Stomach (tissue), 9 donors: ENCODE data around the gene MTERF1. TPM values are rescaled to one million over a fixed set of nuclear protein-coding genes. Genes with fewer than 3 reads are reported as not detected.

Experiments used
- DNase-seq, 2 donors: peaks; one replicate each; pipeline versions ENCODE4 v3.0.0 to v3.0.0-alpha.2; 2013 to 2019
- H3K27ac ChIP-seq, 5 donors: fragments of 200-600 bp in 4 of 5; sonication (generic) in 4 of 5; one replicate each; pipeline ENCODE4 v1.5.1; 2013 to 2019; ENCODE audit warnings: mild to moderate bottlenecking in 1 of 5, moderate library complexity in 1 of 5
- H3K27me3 ChIP-seq, 3 donors: fragments of 200-600 bp; sonication (generic); one replicate each; pipeline ENCODE4 v1.5.1; 2017 to 2019; ENCODE audit warnings: mixed run types in 1 of 3
- H3K36me3 ChIP-seq, 4 donors: fragments of 200-600 bp; sonication (generic); 1 replicate in 3 of 4; 2 replicates in 1 of 4; pipeline ENCODE4 v1.5.1; 2016 to 2019
- H3K4me1 ChIP-seq, 4 donors: fragments of 200-600 bp; sonication (generic); one replicate each; pipeline ENCODE4 v1.5.1; 2016 to 2019
- H3K4me3 ChIP-seq, 4 donors: fragments of 200-600 bp; sonication (generic) in 3 of 4; one replicate each; pipeline ENCODE4 v1.5.1; 2016 to 2019; ENCODE audit warnings: mild to moderate bottlenecking in 1 of 4
- H3K9me3 ChIP-seq, 4 donors: fragments of 200-600 bp; sonication (generic); one replicate each; pipeline ENCODE4 v1.5.1; 2016 to 2019
- EP300 ChIP-seq: sonication (generic); formaldehyde crosslinking; IDR thresholded peaks from one replicate; pipeline ENCODE4 v1.6.1; 2017; ENCODE audit warnings: antibody characterized with exemption
- POLR2A ChIP-seq, 4 donors: fragments of 450-650 bp; IDR thresholded peaks; one replicate each; pipeline ENCODE4 v1.6.1; 2016; ENCODE audit warnings: antibody characterized with exemption in 4 of 4, control low read depth in 2 of 4, mild to moderate bottlenecking in 1 of 4, moderate library complexity in 1 of 4
- POLR2AphosphoS5 ChIP-seq, 3 donors: sonication (generic); formaldehyde crosslinking; IDR thresholded peaks; one replicate each; pipeline ENCODE4 v1.6.1; 2016; ENCODE audit warnings: antibody characterized with exemption in 3 of 3
- WGBS, 5 donors: extraction: QIAGEN DNeasy Blood & Tissue Kit in 3 of 5; methylation state at CpG; one replicate each; pipeline versions ENCODE4 v1.1.5 to v1.1.7; 2013 to 2018; 5-methylcytosine and 5-hydroxymethylcytosine counted together
- intact Hi-C: fragments of 100-400 bp; cut with DNase I; formaldehyde crosslinking; loops from one replicate; pipeline ENCODE4 v1.15.1; 2023; ENCODE audit warnings: low total_unique reads
- polyA plus RNA-seq, 3 donors: library from polyadenylated mRNA; stranded (reverse); fragments of 200-250 nt; gene quantifications; one replicate each; pipeline ENCODE4 v1.2.3, GENCODE V29; 2013
- total RNA-seq, 5 donors: library from RNA; depleted of rRNA; stranded (reverse); fragments of >200 nt; gene quantifications; one replicate each; pipeline versions ENCODE4 v1.1.0 to v1.2.3, GENCODE V29; 2014 to 2016
- TF ChIP-seq, protein P1 (sequence below), 7 experiments: fragments of 450-650 bp in 4 of 7; fragments of 200-600 bp in 3 of 7; sonication (generic) in 3 of 7; IDR thresholded peaks; one replicate each; pipeline ENCODE4 v1.5.1; 2016 to 2019; ENCODE audit warnings: antibody characterized with exemption in 7 of 7, control low read depth in 2 of 7, mild to moderate bottlenecking in 1 of 7
- donor health status: healthy with polysubstance abuse.
- donor health status: Bipolar disorder and iron deficiency.
- donor health status: healthy.

Gene MTERF1
- total and polyA plus RNA-seq, 8 donors, result 1.2 to 19.0 (median 7.8) TPM

DNA sequence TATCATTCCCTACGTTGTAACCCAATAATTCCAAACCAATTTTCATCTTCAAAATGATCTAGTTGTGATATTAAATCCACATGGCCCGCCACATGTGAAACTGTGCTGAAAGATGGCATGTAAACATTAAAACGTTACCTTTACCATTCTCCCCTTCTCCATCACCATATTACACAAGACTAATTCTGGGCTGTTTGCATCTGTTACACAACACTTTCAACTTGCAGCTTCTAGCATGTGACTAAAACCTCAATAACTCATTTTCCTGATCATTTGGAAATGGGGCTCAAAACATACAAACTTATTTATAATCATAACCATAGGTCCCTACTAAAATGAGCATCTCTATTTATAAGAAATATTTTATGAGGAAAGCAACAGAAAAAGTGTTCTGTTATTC, 4.7 kb downstream of the MTERF1 start:
- Histone ChIP-seq H3K4me1 (peaks cover 8 to 36% (median 25%) of the 10 kb centered on the region in 4 donors), H3K36me3 (peaks cover 0 to 29% (median 21%) of the 10 kb centered on the region in 4 donors), H3K27me3 (no peaks in the 10 kb centered on the region), H3K4me3 (no peak overlapping the region), H3K9me3 (no peaks in the 10 kb centered on the region), H3K27ac (no peak overlapping the region)
- DNase-seq, result no peak
- TF ChIP-seq POLR2AphosphoS5 (IDR thresholded peaks at IDR 0.05) (no peak), EP300 (no peak), POLR2A (IDR thresholded peaks at IDR 0.05) (no peak)
- TF ChIP-seq, protein P1, sequence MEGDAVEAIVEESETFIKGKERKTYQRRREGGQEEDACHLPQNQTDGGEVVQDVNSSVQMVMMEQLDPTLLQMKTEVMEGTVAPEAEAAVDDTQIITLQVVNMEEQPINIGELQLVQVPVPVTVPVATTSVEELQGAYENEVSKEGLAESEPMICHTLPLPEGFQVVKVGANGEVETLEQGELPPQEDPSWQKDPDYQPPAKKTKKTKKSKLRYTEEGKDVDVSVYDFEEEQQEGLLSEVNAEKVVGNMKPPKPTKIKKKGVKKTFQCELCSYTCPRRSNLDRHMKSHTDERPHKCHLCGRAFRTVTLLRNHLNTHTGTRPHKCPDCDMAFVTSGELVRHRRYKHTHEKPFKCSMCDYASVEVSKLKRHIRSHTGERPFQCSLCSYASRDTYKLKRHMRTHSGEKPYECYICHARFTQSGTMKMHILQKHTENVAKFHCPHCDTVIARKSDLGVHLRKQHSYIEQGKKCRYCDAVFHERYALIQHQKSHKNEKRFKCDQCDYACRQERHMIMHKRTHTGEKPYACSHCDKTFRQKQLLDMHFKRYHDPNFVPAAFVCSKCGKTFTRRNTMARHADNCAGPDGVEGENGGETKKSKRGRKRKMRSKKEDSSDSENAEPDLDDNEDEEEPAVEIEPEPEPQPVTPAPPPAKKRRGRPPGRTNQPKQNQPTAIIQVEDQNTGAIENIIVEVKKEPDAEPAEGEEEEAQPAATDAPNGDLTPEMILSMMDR (IDR thresholded peaks at IDR 0.05), result no peak
- 78 to 92% (median 88%) methylated on average over 3 of the region's 3 CpGs for WGBS, 5 donors
- intact Hi-C loops, result no loop called here

DNA sequence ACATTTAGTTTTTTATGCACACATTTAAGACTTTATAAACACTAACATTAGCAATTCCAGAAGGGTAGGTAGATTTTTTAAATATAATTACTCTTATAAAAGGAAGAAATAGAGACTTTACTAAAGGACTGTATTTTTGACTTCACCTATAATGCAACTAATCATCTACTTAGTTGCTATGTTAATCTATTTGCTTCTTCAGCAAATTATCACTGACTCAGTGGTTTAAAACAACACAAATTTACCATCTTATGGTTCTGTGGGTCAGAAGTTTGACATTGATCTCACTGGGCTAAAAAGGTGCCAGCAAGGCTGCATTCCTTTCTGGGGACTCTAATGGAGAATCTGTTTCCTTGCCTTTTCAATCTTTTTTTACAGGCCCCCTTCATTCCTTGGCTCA, 7.6 kb downstream of the MTERF1 start:
- no peak for TF ChIP-seq POLR2A (IDR thresholded peaks at IDR 0.05)
- TF ChIP-seq, protein P1 (IDR thresholded peaks at IDR 0.05), result no peak
- no peak for TF ChIP-seq POLR2AphosphoS5 (IDR thresholded peaks at IDR 0.05)
- no peak for TF ChIP-seq EP300
- peaks cover 0 to 29% (median 21%) of the 10 kb centered on the region in 4 donors for H3K36me3 ChIP-seq
- H3K27me3 ChIP-seq, result no peaks in the 10 kb centered on the region
- peaks cover 0 to 15% (median 4%) of the 10 kb centered on the region in 4 donors for H3K4me1 ChIP-seq
- H3K4me3 ChIP-seq, result no peak overlapping the region
- intact Hi-C loops, result no loop called here
- no peaks in the 10 kb centered on the region for H3K9me3 ChIP-seq
- H3K27ac ChIP-seq, result no peak overlapping the region
- DNase-seq, result no peak

DNA sequence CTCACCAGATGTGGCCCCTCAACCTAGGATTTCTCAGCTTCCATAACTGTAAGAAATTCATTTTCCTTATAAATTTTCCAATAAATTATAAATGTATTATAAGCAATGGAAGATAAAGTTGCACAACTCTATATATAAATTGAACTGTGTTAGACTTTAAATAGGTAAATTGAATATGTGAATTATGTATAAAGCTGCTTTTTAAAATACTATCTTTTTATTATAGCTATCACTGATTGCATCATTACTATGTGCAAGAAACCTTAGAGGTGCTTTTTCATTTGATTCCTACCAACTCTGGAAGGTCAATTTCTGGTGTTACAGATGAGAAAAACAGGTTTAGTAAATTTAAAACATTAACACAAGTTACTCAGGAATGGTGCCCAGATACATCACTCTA, 8.4 kb downstream of the MTERF1 start:
- Histone ChIP-seq H3K4me1 (peaks cover 0 to 8% (median 2%) of the 10 kb centered on the region in 4 donors), H3K36me3 (peaks cover 0 to 29% (median 21%) of the 10 kb centered on the region in 4 donors), H3K27me3 (no peaks in the 10 kb centered on the region), H3K4me3 (no peak overlapping the region), H3K27ac (no peak overlapping the region), H3K9me3 (no peaks in the 10 kb centered on the region)
- no peak for DNase-seq
- TF ChIP-seq EP300 (no peak), POLR2AphosphoS5 (IDR thresholded peaks at IDR 0.05) (no peak), POLR2A (IDR thresholded peaks at IDR 0.05) (no peak)
- TF ChIP-seq, protein P1 (IDR thresholded peaks at IDR 0.05), result no peak
- intact Hi-C loops, result no loop called here

DNA sequence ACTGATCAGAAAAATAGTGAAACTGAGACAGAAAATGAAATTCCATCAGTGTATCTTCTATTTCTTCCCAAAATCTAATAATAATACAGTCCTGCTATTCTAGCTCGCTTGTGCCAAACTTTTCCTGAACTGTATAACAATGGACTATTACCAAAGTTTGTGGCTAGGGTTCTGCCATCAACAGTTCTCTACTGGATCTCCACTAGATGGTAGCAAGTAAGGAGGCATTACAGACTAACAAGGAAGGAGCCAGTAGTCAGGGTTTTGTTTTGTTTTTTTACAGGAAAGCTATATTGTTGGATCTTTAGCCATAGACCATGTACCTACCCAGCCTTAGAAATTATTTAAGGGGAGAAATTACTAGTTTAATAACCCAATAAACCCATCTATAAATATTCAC, 10.8 kb downstream of the MTERF1 start:
- WGBS, 5 donors, result 56 to 81% (median 72%) methylated on average over 1 of the region's 1 CpG
- H3K4me1 ChIP-seq, result peaks cover 0 to 6% (median 0%) of the 10 kb centered on the region in 4 donors
- TF ChIP-seq POLR2AphosphoS5 (IDR thresholded peaks at IDR 0.05), result no peak
- no peak for TF ChIP-seq EP300
- no peak for TF ChIP-seq POLR2A (IDR thresholded peaks at IDR 0.05)
- TF ChIP-seq, protein P1 (IDR thresholded peaks at IDR 0.05), result no peak
- peaks cover 0 to 18% (median 17%) of the 10 kb centered on the region in 4 donors for H3K36me3 ChIP-seq
- intact Hi-C loops, result no loop called here
- no peaks in the 10 kb centered on the region for H3K27me3 ChIP-seq
- no peak overlapping the region for H3K27ac ChIP-seq
- H3K4me3 ChIP-seq, result no peak overlapping the region
- no peak for DNase-seq
- no peaks in the 10 kb centered on the region for H3K9me3 ChIP-seq
